SK-N-MC (cell line): ENCODE data around the gene LRRC63.

Experiments
- DNase-seq: peaks from one replicate; pipeline ENCODE4 v3.0.0-alpha.2; 2011; ENCODE audit warnings: low read depth, low spot score
- H3K27ac ChIP-seq: fragments of 200-600 bp; sonication (generic); 2 replicates; pipeline ENCODE4 v1.5.1; 2016; ENCODE audit warnings: mixed run types
- H3K36me3 ChIP-seq: fragments of 200-600 bp; sonication (generic); 2 replicates; pipeline ENCODE4 v1.6.1; 2017; ENCODE audit warnings: antibody characterized with exemption, low read length, mixed read lengths; ENCODE audit not compliant: insufficient read depth
- H3K4me3 ChIP-seq: fragments of 200-600 bp; sonication (generic); 2 replicates; pipeline ENCODE4 v1.5.1; 2016
- H3K9ac ChIP-seq: fragments of 200-600 bp; sonication (generic); 2 replicates; pipeline ENCODE4 v1.8.0; 2017; ENCODE audit warnings: mixed run types, mixed read lengths; ENCODE audit not compliant: insufficient read length
- H3K9me3 ChIP-seq: fragments of 200-600 bp; sonication (generic); 2 replicates; pipeline ENCODE4 v1.6.1; 2017; ENCODE audit warnings: low read depth, mild to moderate bottlenecking, antibody characterized with exemption, low read length, moderate library complexity, mixed read lengths
- EZH2 ChIP-seq: fragments of 200-600 bp; sonication (generic); IDR thresholded peaks from one replicate; pipeline ENCODE4 v1.6.1; 2017; ENCODE audit warnings: antibody characterized with exemption
- FOXP2 ChIP-seq: optimal IDR thresholded peaks from 2 replicates; pipeline ENCODE3; 2011; ENCODE audit warnings: mild to moderate bottlenecking, moderate library complexity; ENCODE audit not compliant: insufficient read depth; ENCODE audit errors: extremely low read length, control extremely low read depth
- POLR2AphosphoS5 ChIP-seq: IDR thresholded peaks from 2 replicates; pipeline ENCODE4 v1.6.1; 2012; ENCODE audit warnings: mild to moderate bottlenecking, low read depth, low read length, borderline replicate concordance

LRRC63 gene

GRCh38 chr13:46179491-46179908 lies 32.2 kb upstream of the LRRC63 start:
- no peak for DNase-seq
- Histone ChIP-seq H3K27ac (no peak overlapping the region), H3K4me3 (no peak overlapping the region), H3K36me3 (no peaks in the 10 kb centered on the region), H3K9me3 (no peaks in the 10 kb centered on the region), H3K9ac (no peak overlapping the region)
- TF ChIP-seq FOXP2: no peak
- TF ChIP-seq EZH2: no peak
- TF ChIP-seq POLR2AphosphoS5: no peak

- Histone ChIP-seq H3K27ac (peak overlapping the region; percentile 6; the same call in 1 of the 2 replicates), H3K36me3 (no peaks in the 10 kb centered on the region), H3K9me3 (no peaks in the 10 kb centered on the region), H3K9ac (peak overlapping the region; percentile 27), H3K4me3 (peak overlapping the region; percentile 13; the same call in 1 of the 2 replicates)
- no peak for DNase-seq
- TF ChIP-seq FOXP2: no peak
- no peak for TF ChIP-seq EZH2
- TF ChIP-seq POLR2AphosphoS5: no peak
Measured at GRCh38 chr13:46179969-46180763, 31.6 kb upstream of the LRRC63 start.

GRCh38 chr13:46181377-46181839 lies 30.3 kb upstream of the LRRC63 start:
- Histone ChIP-seq H3K36me3 (no peaks in the 10 kb centered on the region), H3K9me3 (no peaks in the 10 kb centered on the region), H3K9ac (peak overlapping the region; percentile 34), H3K27ac (peak overlapping the region; percentile 73; the same call in 1 of the 2 replicates), H3K4me3 (peak overlapping the region; percentile 22; the same call in 1 of the 2 replicates)
- TF ChIP-seq FOXP2: no peak
- no peak for TF ChIP-seq POLR2AphosphoS5
- TF ChIP-seq EZH2: no peak
- no peak for DNase-seq

GRCh38 chr13:46181840-46182490 lies 29.8 kb upstream of the LRRC63 start, which contains the start of gene LCP1:
LCP1 (minus strand) TSS chr13:46182177; CDS start chr13:46159662, 22,515 bp downstream.
- Histone ChIP-seq H3K4me3 (peak within 1 kb of the TSS; percentile 22; the same call in 1 of the 2 replicates), H3K9ac (peak within 1 kb of the TSS; percentile 34), H3K36me3 (no peaks in the 10 kb centered on the region), H3K27ac (peak within 1 kb of the TSS; percentile 73), H3K9me3 (no peaks in the 10 kb centered on the region)
- no peak for DNase-seq
- TF ChIP-seq POLR2AphosphoS5: no peak
- TF ChIP-seq FOXP2: no peak
- TF ChIP-seq EZH2: no peak

GRCh38 chr13:46182491-46182877 lies 29.2 kb upstream of the LRRC63 start:
- Histone ChIP-seq H3K9me3 (no peaks in the 10 kb centered on the region), H3K4me3 (no peak overlapping the region), H3K36me3 (no peaks in the 10 kb centered on the region), H3K27ac (peak overlapping the region; percentile 73), H3K9ac (no peak overlapping the region)
- DNase-seq: no peak
- TF ChIP-seq POLR2AphosphoS5 (no peak), EZH2 (no peak)

GRCh38 chr13:46183018-46183946 lies 28.4 kb upstream of the LRRC63 start:
- DNase-seq: no peak
- Histone ChIP-seq H3K9ac (no peak overlapping the region), H3K27ac (peak overlapping the region; percentile 73), H3K36me3 (no peaks in the 10 kb centered on the region), H3K4me3 (no peak overlapping the region), H3K9me3 (no peaks in the 10 kb centered on the region)
- TF ChIP-seq FOXP2: no peak
- no peak for TF ChIP-seq POLR2AphosphoS5
- TF ChIP-seq EZH2: no peak

- Histone ChIP-seq H3K9ac (no peak overlapping the region), H3K36me3 (no peaks in the 10 kb centered on the region), H3K27ac (no peak overlapping the region; the same call in 1 of the 2 replicates), H3K4me3 (no peak overlapping the region), H3K9me3 (no peaks in the 10 kb centered on the region)
- TF ChIP-seq FOXP2: no peak
- no peak for TF ChIP-seq EZH2
- no peak for TF ChIP-seq POLR2AphosphoS5
- DNase-seq: no peak
Measured at GRCh38 chr13:46184277-46184699, 27.4 kb upstream of the LRRC63 start.

GRCh38 chr13:46185634-46186033 lies 26.1 kb upstream of the LRRC63 start:
- Histone ChIP-seq H3K4me3 (no peak overlapping the region), H3K9ac (no peak overlapping the region), H3K9me3 (no peaks in the 10 kb centered on the region), H3K36me3 (no peaks in the 10 kb centered on the region), H3K27ac (no peak overlapping the region)
- DNase-seq: no peak
- no peak for TF ChIP-seq EZH2
- TF ChIP-seq POLR2AphosphoS5: no peak
- TF ChIP-seq FOXP2: no peak
